GM18526 (cell line): Measurements from ENCODE around the gene SEMA5B.

Experiments used
- POLR2A ChIP-seq: IDR thresholded peaks from 3 replicates; pipeline ENCODE4 v1.6.1; 2011; ENCODE audit not compliant: insufficient read length; ENCODE audit errors: extremely low read depth

Gene SEMA5B

GRCh38 chr3:122982216-122983185 is 45.1 kb downstream of the SEMA5B start:
- no peak for TF ChIP-seq POLR2A

- TF ChIP-seq POLR2A, result no peak
These were observed 48.4 kb downstream of the SEMA5B start for GRCh38 chr3:122979211-122979610.

GRCh38 chr3:122978569-122978968 is 49.0 kb downstream of the SEMA5B start:
- TF ChIP-seq POLR2A, result no peak

GRCh38 chr3:122977746-122978466 is 49.7 kb downstream of the SEMA5B start:
- no peak for TF ChIP-seq POLR2A

GRCh38 chr3:122975924-122976293 is 51.7 kb downstream of the SEMA5B start:
- TF ChIP-seq POLR2A, result no peak

GRCh38 chr3:122975163-122975923 is 52.2 kb downstream of the SEMA5B start:
- TF ChIP-seq POLR2A, result no peak

- TF ChIP-seq POLR2A, result no peak
These were observed 52.8 kb downstream of the SEMA5B start for GRCh38 chr3:122974764-122975162.

GRCh38 chr3:122973893-122974615 is 53.5 kb downstream of the SEMA5B start:
- no peak for TF ChIP-seq POLR2A

GRCh38 chr3:122972141-122972540 is 55.4 kb downstream of the SEMA5B start:
- TF ChIP-seq POLR2A, result no peak

- TF ChIP-seq POLR2A, result no peak
These were observed 57.7 kb downstream of the SEMA5B start for GRCh38 chr3:122969585-122970469.

GRCh38 chr3:122967765-122968164 is 59.8 kb downstream of the SEMA5B start:
- TF ChIP-seq POLR2A, result no peak

- no peak for TF ChIP-seq POLR2A
These were observed 60.2 kb downstream of the SEMA5B start for GRCh38 chr3:122967356-122967755.

GRCh38 chr3:122966045-122966444 is 61.5 kb downstream of the SEMA5B start:
- no peak for TF ChIP-seq POLR2A

GRCh38 chr3:122964811-122965210 is 62.8 kb downstream of the SEMA5B start:
- no peak for TF ChIP-seq POLR2A
